Measurements from ENCODE around the gene UAP1L1. TPM values are rescaled to one million over a fixed set of nuclear protein-coding genes. Genes with fewer than 3 reads are reported as not detected.

The UAP1L1 gene
- total and polyA plus RNA-seq, 9 of the 15 experiments (the other 6 are each of a cell fraction or from before 2014, with no cell fraction given) = 0.20 to 8.6 (median 3.7) TPM

- TF ChIP-seq DEAF1 (CRISPR knock-in tag; IDR thresholded peaks at IDR 0.05) (peak; percentile 82), XRCC5 (IDR thresholded peaks at IDR 0.05; ENCODE audit: low read depth, low read length) (peak; percentile 82; the same call in 1 of the 2 replicates), NCOR1 (IDR thresholded peaks at IDR 0.05) (no peak), BRF2 (IDR thresholded peaks at IDR 0.05; ENCODE audit: borderline replicate concordance, insufficient read depth, insufficient read length) (no peak), ZBTB12 (CRISPR knock-in tag; IDR thresholded peaks at IDR 0.05) (no peak), THRAP3 (IDR thresholded peaks at IDR 0.05; ENCODE audit: borderline replicate concordance) (no peak), SMAD1 (IDR thresholded peaks at IDR 0.05; ENCODE audit: low read depth, low read length, partially characterized antibody) (no peak), DACH1 (IDR thresholded peaks at IDR 0.05; ENCODE audit: partially characterized antibody) (no peak), ATF2 (CRISPR knock-in tag; IDR thresholded peaks at IDR 0.05) (no peak), TFAP4 (CRISPR knock-in tag; IDR thresholded peaks at IDR 0.05; ENCODE audit: borderline replicate concordance) (peak; percentile 65; the same call in 1 of the 2 replicates), ELF2 (CRISPR knock-in tag; IDR thresholded peaks at IDR 0.05) (no peak), TAF9B (IDR thresholded peaks at IDR 0.05; ENCODE audit: partially characterized antibody) (no peak), ZNF324 (CRISPR knock-in tag; IDR thresholded peaks at IDR 0.05) (no peak), ARNT (IDR thresholded peaks at IDR 0.05) (no peak), PURB (CRISPR knock-in tag; IDR thresholded peaks at IDR 0.05; ENCODE audit: low read depth) (no peak), ZNF395 (CRISPR knock-in tag; IDR thresholded peaks at IDR 0.05) (no peak)
Measured at GRCh38 chr9:137034709-137035506, 42.4 kb upstream of the UAP1L1 start (continued).

Data from K562 (cell line).